Measurements from ENCODE around the gene PCDHB9. TPM values are rescaled to one million over a fixed set of nuclear protein-coding genes. Genes with fewer than 3 reads are reported as not detected.
"Not testable (repeated sequence)": the region's sequence is repeated elsewhere in the genome, so short reads cannot be mapped to it uniquely, and the experiment has no call there.

The PCDHB9 gene
- polyA plus RNA-seq, 2 donors, result 0.16 to 0.18 TPM

DNA sequence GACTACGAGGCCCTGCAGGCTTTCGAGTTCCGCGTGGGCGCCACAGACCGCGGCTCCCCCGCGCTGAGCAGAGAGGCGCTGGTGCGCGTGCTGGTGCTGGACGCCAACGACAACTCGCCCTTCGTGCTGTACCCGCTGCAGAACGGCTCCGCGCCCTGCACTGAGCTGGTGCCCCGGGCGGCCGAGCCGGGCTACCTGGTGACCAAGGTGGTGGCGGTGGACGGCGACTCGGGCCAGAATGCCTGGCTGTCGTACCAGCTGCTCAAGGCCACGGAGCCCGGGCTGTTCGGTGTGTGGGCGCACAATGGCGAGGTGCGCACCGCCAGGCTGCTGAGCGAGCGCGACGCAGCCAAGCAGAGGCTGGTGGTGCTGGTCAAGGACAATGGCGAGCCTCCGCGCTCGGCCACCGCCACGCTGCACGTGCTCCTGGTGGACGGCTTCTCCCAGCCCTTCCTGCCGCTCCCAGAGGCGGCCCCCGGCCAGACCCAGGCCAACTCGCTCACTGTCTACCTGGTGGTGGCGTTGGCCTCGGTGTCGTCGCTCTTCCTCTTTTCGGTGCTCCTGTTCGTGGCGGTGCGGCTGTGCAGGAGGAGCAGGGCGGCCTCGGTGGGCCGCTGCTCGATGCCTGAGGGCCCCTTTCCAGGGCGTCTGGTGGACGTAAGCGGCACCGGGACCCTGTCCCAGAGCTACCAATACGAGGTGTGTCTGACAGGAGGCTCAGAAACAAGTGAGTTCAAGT, 2.7 kb upstream of the PCDHB9 start:
- 36 to 40% methylated on average over 18 to 57 of the region's 69 CpGs for WGBS, 2 donors

DNA sequence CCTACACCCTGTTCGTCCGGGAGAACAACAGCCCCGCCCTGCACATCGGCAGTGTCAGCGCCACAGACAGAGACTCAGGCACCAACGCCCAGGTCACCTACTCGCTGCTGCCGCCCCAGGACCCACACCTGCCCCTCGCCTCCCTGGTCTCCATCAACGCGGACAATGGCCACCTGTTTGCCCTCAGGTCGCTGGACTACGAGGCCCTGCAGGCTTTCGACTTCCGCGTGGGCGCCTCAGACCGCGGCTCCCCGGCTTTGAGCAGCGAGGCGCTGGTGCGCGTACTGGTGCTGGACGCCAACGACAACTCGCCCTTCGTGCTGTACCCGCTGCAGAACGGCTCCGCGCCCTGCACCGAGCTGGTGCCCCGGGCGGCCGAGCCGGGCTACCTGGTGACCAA, 1.7 kb downstream of the PCDHB9 start:
- not testable (repeated sequence) for H3K4me3 ChIP-seq (ENCODE audit: low read depth in 1 of 2, low read length in 2 of 2); H3K27ac ChIP-seq (ENCODE audit: low read depth in 2 of 2, low read length in 1 of 2); H3K36me3 ChIP-seq (ENCODE audit: control insufficient read depth in 2 of 2, insufficient read depth in 2 of 2, low read length in 1 of 2); H3K4me1 ChIP-seq (ENCODE audit: control insufficient read depth in 2 of 2, insufficient read depth in 2 of 2, low read length in 1 of 2); H3K27me3 ChIP-seq (ENCODE audit: control insufficient read depth in 1 of 2, insufficient read depth in 2 of 2, low read length in 2 of 2)
- 34 to 41% methylated on average over 24 to 31 of the region's 37 CpGs for WGBS, 2 donors
- peaks cover 0 to 17% of the 10 kb centered on the region in 2 donors for H3K9me3 ChIP-seq (ENCODE audit: control insufficient read depth in 2 of 2, insufficient read depth in 1 of 2, low read depth in 1 of 2, low read length in 1 of 2)

More for the DNA sequence above, 2.7 kb upstream of the PCDHB9 start:
- H3K4me3 ChIP-seq (ENCODE audit: low read depth in 1 of 2, low read length in 2 of 2); H3K36me3 ChIP-seq (ENCODE audit: control insufficient read depth in 2 of 2, insufficient read depth in 2 of 2, low read length in 1 of 2); H3K4me1 ChIP-seq (ENCODE audit: control insufficient read depth in 2 of 2, insufficient read depth in 2 of 2, low read length in 1 of 2); H3K27ac ChIP-seq (ENCODE audit: low read depth in 2 of 2, low read length in 1 of 2); H3K27me3 ChIP-seq (ENCODE audit: control insufficient read depth in 1 of 2, insufficient read depth in 2 of 2, low read length in 2 of 2): not testable (repeated sequence)
- H3K9me3 ChIP-seq (ENCODE audit: control insufficient read depth in 2 of 2, insufficient read depth in 1 of 2, low read depth in 1 of 2, low read length in 1 of 2), result peaks cover 4 to 28% of the 10 kb centered on the region in 2 donors

DNA sequence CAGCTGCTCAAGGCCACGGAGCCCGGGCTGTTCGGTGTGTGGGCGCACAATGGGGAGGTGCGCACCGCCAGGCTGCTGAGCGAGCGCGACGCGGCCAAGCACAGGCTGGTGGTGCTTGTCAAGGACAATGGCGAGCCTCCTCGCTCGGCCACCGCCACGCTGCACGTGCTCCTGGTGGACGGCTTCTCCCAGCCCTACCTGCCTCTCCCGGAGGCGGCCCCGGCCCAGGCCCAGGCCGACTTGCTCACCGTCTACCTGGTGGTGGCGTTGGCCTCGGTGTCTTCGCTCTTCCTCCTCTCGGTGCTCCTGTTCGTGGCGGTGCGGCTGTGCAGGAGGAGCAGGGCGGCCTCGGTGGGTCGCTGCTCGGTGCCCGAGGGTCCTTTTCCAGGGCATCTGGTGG, 2.2 kb downstream of the PCDHB9 start:
- H3K36me3 ChIP-seq (ENCODE audit: control insufficient read depth in 2 of 2, insufficient read depth in 2 of 2, low read length in 1 of 2); H3K27me3 ChIP-seq (ENCODE audit: control insufficient read depth in 1 of 2, insufficient read depth in 2 of 2, low read length in 2 of 2); H3K4me3 ChIP-seq (ENCODE audit: low read depth in 1 of 2, low read length in 2 of 2); H3K27ac ChIP-seq (ENCODE audit: low read depth in 2 of 2, low read length in 1 of 2); H3K4me1 ChIP-seq (ENCODE audit: control insufficient read depth in 2 of 2, insufficient read depth in 2 of 2, low read length in 1 of 2): not testable (repeated sequence)
- 36 to 40% methylated on average over 20 to 34 of the region's 35 CpGs for WGBS, 2 donors
- H3K9me3 ChIP-seq (ENCODE audit: control insufficient read depth in 2 of 2, insufficient read depth in 1 of 2, low read depth in 1 of 2, low read length in 1 of 2), result peaks cover 0 to 17% of the 10 kb centered on the region in 2 donors

DNA sequence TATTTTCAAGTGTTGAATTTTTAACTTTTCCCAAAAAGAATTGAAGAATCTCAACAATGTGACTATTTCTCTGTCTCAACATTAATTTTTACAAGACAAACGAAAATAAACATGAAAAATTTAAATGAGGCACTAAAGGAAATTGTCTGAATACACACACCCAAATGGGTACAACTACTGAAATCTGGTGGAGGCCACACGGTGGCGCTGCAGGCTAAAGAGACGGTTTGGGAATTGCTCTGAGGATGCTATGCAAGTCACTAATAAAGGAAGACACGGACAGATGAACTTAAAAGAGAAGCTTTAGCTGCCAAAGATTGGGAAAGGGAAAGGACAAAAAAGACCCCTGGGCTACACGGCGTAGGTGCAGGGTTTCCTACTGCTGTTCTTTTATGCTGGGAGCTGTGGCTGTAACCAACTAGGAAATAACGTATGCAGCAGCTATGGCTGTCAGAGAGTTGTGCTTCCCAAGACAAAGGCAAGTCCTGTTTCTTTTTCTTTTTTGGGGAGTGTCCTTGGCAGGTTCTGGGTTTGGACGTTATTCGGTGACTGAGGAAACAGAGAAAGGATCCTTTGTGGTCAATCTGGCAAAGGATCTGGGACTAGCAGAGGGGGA, 5.3 kb downstream of the PCDHB9 start, which contains the start of gene PCDHB10:
TSS of gene PCDHB10 (plus strand) at position 244 of the 616 bp plus-strand sequence. CDS start at position 444, 200 bp downstream.
- H3K4me3 ChIP-seq (ENCODE audit: low read depth in 1 of 2, low read length in 2 of 2), result no peak within 1 kb of the TSS
- no peaks in the 10 kb centered on the region for H3K4me1 ChIP-seq (ENCODE audit: control insufficient read depth in 2 of 2, insufficient read depth in 2 of 2, low read length in 1 of 2)
- no peaks in the 10 kb centered on the region for H3K27me3 ChIP-seq (ENCODE audit: control insufficient read depth in 1 of 2, insufficient read depth in 2 of 2, low read length in 2 of 2)
- 8 to 12% methylated on average over 10 of the region's 10 CpGs for WGBS, 2 donors
- no peaks in the 10 kb centered on the region for H3K36me3 ChIP-seq (ENCODE audit: control insufficient read depth in 2 of 2, insufficient read depth in 2 of 2, low read length in 1 of 2)
- H3K27ac ChIP-seq (ENCODE audit: low read depth in 2 of 2, low read length in 1 of 2), result no peak within 1 kb of the TSS
- peaks cover 0 to 16% of the 10 kb centered on the region in 2 donors for H3K9me3 ChIP-seq (ENCODE audit: control insufficient read depth in 2 of 2, insufficient read depth in 1 of 2, low read depth in 1 of 2, low read length in 1 of 2)

DNA sequence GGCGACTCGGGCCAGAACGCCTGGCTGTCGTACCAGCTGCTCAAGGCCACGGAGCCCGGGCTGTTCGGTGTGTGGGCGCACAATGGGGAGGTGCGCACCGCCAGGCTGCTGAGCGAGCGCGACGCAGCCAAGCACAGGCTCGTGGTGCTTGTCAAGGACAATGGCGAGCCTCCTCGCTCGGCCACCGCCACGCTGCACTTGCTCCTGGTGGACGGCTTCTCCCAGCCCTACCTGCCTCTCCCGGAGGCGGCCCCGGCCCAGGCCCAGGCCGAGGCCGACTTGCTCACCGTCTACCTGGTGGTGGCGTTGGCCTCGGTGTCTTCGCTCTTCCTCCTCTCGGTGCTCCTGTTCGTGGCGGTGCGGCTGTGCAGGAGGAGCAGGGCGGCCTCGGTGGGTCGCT, 7.4 kb downstream of the PCDHB9 start:
- H3K36me3 ChIP-seq (ENCODE audit: control insufficient read depth in 2 of 2, insufficient read depth in 2 of 2, low read length in 1 of 2); H3K9me3 ChIP-seq (ENCODE audit: control insufficient read depth in 2 of 2, insufficient read depth in 1 of 2, low read depth in 1 of 2, low read length in 1 of 2); H3K27me3 ChIP-seq (ENCODE audit: control insufficient read depth in 1 of 2, insufficient read depth in 2 of 2, low read length in 2 of 2); H3K27ac ChIP-seq (ENCODE audit: low read depth in 2 of 2, low read length in 1 of 2); H3K4me3 ChIP-seq (ENCODE audit: low read depth in 1 of 2, low read length in 2 of 2); H3K4me1 ChIP-seq (ENCODE audit: control insufficient read depth in 2 of 2, insufficient read depth in 2 of 2, low read length in 1 of 2): not testable (repeated sequence)
- WGBS, 2 donors, result 34% methylated on average over 14 to 33 of the region's 37 CpGs

DNA sequence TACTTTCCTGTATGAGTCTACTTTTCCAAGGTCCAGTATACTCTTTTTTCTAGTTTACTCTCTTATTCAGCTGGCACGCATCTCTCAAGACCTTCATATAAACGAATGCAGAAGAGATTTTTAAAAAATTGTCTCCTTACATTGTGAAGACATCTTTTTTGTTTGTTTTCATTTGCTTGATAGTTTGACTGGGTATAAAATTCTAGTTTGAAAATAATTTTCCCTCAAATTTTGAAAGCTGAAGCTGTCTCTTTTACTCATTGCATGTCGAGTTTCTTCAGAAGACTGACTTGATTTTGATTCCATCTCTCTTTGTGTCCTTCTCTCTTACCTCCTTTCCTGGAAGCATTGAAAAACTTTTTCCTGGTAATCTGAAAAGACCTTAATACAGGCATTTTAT, 9.4 kb downstream of the PCDHB9 start:
- Histone ChIP-seq H3K27me3 (ENCODE audit: control insufficient read depth in 1 of 2, insufficient read depth in 2 of 2, low read length in 2 of 2) (no peaks in the 10 kb centered on the region), H3K4me1 (ENCODE audit: control insufficient read depth in 2 of 2, insufficient read depth in 2 of 2, low read length in 1 of 2) (no peaks in the 10 kb centered on the region), H3K27ac (ENCODE audit: low read depth in 2 of 2, low read length in 1 of 2) (no peak overlapping the region), H3K4me3 (ENCODE audit: low read depth in 1 of 2, low read length in 2 of 2) (no peak overlapping the region), H3K9me3 (ENCODE audit: control insufficient read depth in 2 of 2, insufficient read depth in 1 of 2, low read depth in 1 of 2, low read length in 1 of 2) (peaks cover 2 to 14% of the 10 kb centered on the region in 2 donors), H3K36me3 (ENCODE audit: control insufficient read depth in 2 of 2, insufficient read depth in 2 of 2, low read length in 1 of 2) (no peaks in the 10 kb centered on the region)
- 35 to 36% methylated on average over 3 of the region's 3 CpGs for WGBS, 2 donors

DNA sequence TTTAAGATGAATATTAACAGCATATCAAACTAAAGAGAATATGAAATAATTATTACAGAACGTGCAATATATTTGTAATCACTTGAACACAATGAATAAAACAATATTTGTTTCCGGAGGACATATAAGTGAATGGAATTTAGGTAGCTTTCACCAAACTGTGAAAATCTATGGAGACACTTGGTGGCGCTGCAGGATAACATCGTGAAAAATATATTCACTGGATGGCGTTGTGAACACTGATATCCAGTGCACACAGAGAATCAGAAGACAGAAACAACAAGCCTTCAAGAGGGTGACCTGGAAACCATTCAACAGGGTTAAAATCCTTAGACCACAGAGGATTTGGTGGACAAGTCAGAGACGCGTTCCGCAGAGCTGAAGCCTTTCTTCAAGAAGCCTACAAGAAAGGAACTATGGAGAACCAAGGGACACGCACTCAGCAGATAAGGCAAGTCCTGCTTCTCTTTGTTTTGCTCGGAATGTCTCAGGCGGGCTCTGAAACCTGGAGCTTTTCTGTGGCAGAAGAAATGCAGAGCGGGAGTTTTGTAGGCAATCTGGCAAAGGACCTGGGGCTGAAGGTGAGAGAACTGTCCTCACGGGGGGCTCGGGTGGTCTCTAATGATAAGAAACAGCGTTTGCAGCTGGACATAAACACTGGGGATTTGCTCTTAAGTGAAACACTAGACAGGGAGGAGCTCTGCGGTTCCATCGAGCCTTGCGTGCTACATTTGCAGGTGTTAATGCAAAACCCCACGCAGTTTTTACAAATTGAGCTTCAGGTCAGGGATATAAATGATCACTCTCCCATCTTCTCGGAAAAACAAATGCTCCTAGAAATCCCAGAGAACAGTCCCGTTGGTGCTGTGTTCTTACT, 12.6 kb downstream of the PCDHB9 start, which contains the start of gene PCDHB11:
TSS of gene PCDHB11 (plus strand) at position 269 of the 877 bp plus-strand sequence. CDS start at position 417, 148 bp downstream.
- Histone ChIP-seq H3K4me1 (ENCODE audit: control insufficient read depth in 2 of 2, insufficient read depth in 2 of 2, low read length in 1 of 2) (no peaks in the 10 kb centered on the region), H3K4me3 (ENCODE audit: low read depth in 1 of 2, low read length in 2 of 2) (peak within 1 kb of the TSS in 1 of 2 donors; percentile 29), H3K27ac (ENCODE audit: low read depth in 2 of 2, low read length in 1 of 2) (no peak within 1 kb of the TSS), H3K9me3 (ENCODE audit: control insufficient read depth in 2 of 2, insufficient read depth in 1 of 2, low read depth in 1 of 2, low read length in 1 of 2) (peaks cover 2 to 7% of the 10 kb centered on the region in 2 donors), H3K27me3 (ENCODE audit: control insufficient read depth in 1 of 2, insufficient read depth in 2 of 2, low read length in 2 of 2) (no peaks in the 10 kb centered on the region), H3K36me3 (ENCODE audit: control insufficient read depth in 2 of 2, insufficient read depth in 2 of 2, low read length in 1 of 2) (no peaks in the 10 kb centered on the region)
- WGBS, 2 donors, result 31 to 38% methylated on average over 21 of the region's 21 CpGs

DNA sequence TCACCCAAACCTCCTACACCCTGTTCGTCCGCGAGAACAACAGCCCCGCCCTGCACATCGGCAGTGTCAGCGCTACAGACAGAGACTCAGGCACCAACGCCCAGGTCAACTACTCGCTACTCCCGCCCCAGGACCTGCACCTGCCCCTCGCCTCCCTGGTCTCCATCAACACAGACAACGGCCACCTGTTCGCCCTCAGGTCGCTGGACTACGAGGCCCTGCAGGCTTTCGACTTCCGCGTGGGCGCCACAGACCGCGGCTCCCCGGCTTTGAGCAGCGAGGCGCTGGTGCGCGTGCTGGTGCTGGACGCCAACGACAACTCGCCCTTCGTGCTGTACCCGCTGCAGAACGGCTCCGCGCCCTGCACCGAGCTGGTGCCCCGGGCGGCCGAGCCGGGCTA, 14.2 kb downstream of the PCDHB9 start:
- H3K4me3 ChIP-seq (ENCODE audit: low read depth in 1 of 2, low read length in 2 of 2); H3K36me3 ChIP-seq (ENCODE audit: control insufficient read depth in 2 of 2, insufficient read depth in 2 of 2, low read length in 1 of 2); H3K27ac ChIP-seq (ENCODE audit: low read depth in 2 of 2, low read length in 1 of 2); H3K9me3 ChIP-seq (ENCODE audit: control insufficient read depth in 2 of 2, insufficient read depth in 1 of 2, low read depth in 1 of 2, low read length in 1 of 2); H3K4me1 ChIP-seq (ENCODE audit: control insufficient read depth in 2 of 2, insufficient read depth in 2 of 2, low read length in 1 of 2); H3K27me3 ChIP-seq (ENCODE audit: control insufficient read depth in 1 of 2, insufficient read depth in 2 of 2, low read length in 2 of 2): not testable (repeated sequence)
- 32 to 43% methylated on average over 20 to 28 of the region's 38 CpGs for WGBS, 2 donors

DNA sequence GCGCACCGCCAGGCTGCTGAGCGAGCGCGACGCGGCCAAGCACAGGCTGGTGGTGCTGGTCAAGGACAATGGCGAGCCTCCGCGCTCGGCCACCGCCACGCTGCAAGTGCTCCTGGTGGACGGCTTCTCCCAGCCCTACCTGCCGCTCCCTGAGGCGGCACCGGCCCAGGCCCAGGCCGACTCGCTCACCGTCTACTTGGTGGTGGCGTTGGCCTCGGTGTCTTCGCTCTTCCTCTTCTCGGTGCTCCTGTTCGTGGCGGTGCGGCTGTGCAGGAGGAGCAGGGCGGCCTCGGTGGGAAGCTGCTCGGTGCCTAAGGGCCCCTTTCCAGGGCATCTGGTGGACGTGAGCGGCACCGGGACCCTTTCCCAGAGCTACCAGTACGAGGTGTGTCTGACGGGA, 14.7 kb downstream of the PCDHB9 start:
- not testable (repeated sequence) for H3K27ac ChIP-seq (ENCODE audit: low read depth in 2 of 2, low read length in 1 of 2); H3K4me1 ChIP-seq (ENCODE audit: control insufficient read depth in 2 of 2, insufficient read depth in 2 of 2, low read length in 1 of 2); H3K36me3 ChIP-seq (ENCODE audit: control insufficient read depth in 2 of 2, insufficient read depth in 2 of 2, low read length in 1 of 2); H3K4me3 ChIP-seq (ENCODE audit: low read depth in 1 of 2, low read length in 2 of 2); H3K9me3 ChIP-seq (ENCODE audit: control insufficient read depth in 2 of 2, insufficient read depth in 1 of 2, low read depth in 1 of 2, low read length in 1 of 2); H3K27me3 ChIP-seq (ENCODE audit: control insufficient read depth in 1 of 2, insufficient read depth in 2 of 2, low read length in 2 of 2)
- 38 to 42% methylated on average over 28 to 33 of the region's 35 CpGs for WGBS, 2 donors

Measured in esophagus (tissue), 2 donors.